Keratinocyte (primary cell): ENCODE measurements around the gene MUC4. TPM values are rescaled to one million over a fixed set of nuclear protein-coding genes. Genes with fewer than 3 reads are reported as not detected.
"Not testable (repeated sequence)": the region's sequence is repeated elsewhere in the genome, so short reads cannot be mapped to it uniquely, and the experiment has no call there.

ENCODE experiments used
- DNase-seq: peaks from one replicate; pipeline ENCODE4 v3.0.0-alpha.2; 2011; ENCODE audit warnings: low read depth, missing footprints, low spot score
- FAIRE-seq: peaks from 2 replicates; lab custom pipeline; 2011; peaks lifted over from hg19 to GRCh38; lab: Jason Lieb, UNC
- H2AFZ ChIP-seq: 2 replicates; pipeline ENCODE4 v1.6.0; 2012; ENCODE audit warnings: low read length, control low read depth, inconsistent platforms; ENCODE audit not compliant: control insufficient read depth
- H3K27ac ChIP-seq: 2 replicates; pipeline ENCODE4 v1.5.1; 2011; ENCODE audit warnings: low read length; ENCODE audit not compliant: control insufficient read depth, insufficient read depth
- H3K27me3 ChIP-seq: 3 replicates; pipeline ENCODE4 v1.6.0; 2011; ENCODE audit warnings: low read length; ENCODE audit not compliant: control insufficient read depth, insufficient read depth; ENCODE audit errors: extremely low read depth
- H3K36me3 ChIP-seq, 2 experiments: 2 replicates in 1 of 2; 3 replicates in 1 of 2; pipeline ENCODE4 v1.5.1; 2011; ENCODE audit warnings: low read length in 2 of 2, mild to moderate bottlenecking in 1 of 2; ENCODE audit not compliant: control insufficient read depth in 2 of 2, insufficient read depth in 2 of 2; ENCODE audit errors: extremely low read depth in 1 of 2
- H3K4me1 ChIP-seq: 3 replicates; pipeline ENCODE4 v1.5.1; 2011; ENCODE audit warnings: low read length; ENCODE audit not compliant: control insufficient read depth, insufficient read depth; ENCODE audit errors: extremely low read depth
- H3K4me2 ChIP-seq: 3 replicates; pipeline ENCODE4 v1.6.0; 2011; ENCODE audit warnings: low read depth, low read length; ENCODE audit not compliant: control insufficient read depth, insufficient read depth; ENCODE audit errors: extremely low read depth
- H3K4me3 ChIP-seq, 3 experiments: fragments of 200-600 bp in 1 of 3; sonication (generic) in 1 of 3; 2 replicates in 2 of 3; 3 replicates in 1 of 3; pipeline ENCODE4 v1.5.1; 2011 to 2016; ENCODE audit warnings: low read length in 3 of 3, mild to moderate bottlenecking in 3 of 3, control low read depth in 2 of 3, inconsistent platforms in 1 of 3, low read depth in 1 of 3, mixed read lengths in 1 of 3, mixed run types in 1 of 3, moderate library complexity in 1 of 3; ENCODE audit not compliant: control insufficient read depth in 2 of 3, insufficient read depth in 2 of 3; ENCODE audit errors: extremely low read depth in 1 of 3
- H3K79me2 ChIP-seq: 2 replicates; pipeline ENCODE4 v1.6.0; 2012; ENCODE audit warnings: low read length; ENCODE audit not compliant: control insufficient read depth, insufficient read depth
- H3K9ac ChIP-seq: 3 replicates; pipeline ENCODE4 v1.6.0; 2011; ENCODE audit warnings: low read length; ENCODE audit not compliant: control insufficient read depth, insufficient read depth; ENCODE audit errors: extremely low read depth
- H3K9me1 ChIP-seq: 3 replicates; pipeline ENCODE4 v1.6.0; 2011; ENCODE audit warnings: low read length; ENCODE audit not compliant: control insufficient read depth, insufficient read depth; ENCODE audit errors: extremely low read depth
- H3K9me3 ChIP-seq: 2 replicates; pipeline ENCODE4 v1.5.1; 2012; ENCODE audit warnings: low read depth, low read length; ENCODE audit not compliant: control insufficient read depth
- H4K20me1 ChIP-seq: 3 replicates; pipeline ENCODE4 v1.6.0; 2011; ENCODE audit warnings: low read length; ENCODE audit not compliant: control insufficient read depth, insufficient read depth; ENCODE audit errors: extremely low read depth
- EZH2 ChIP-seq: IDR thresholded peaks from one replicate; pipeline ENCODE4 v1.6.1; 2012; ENCODE audit warnings: inconsistent platforms, mild to moderate bottlenecking, low read length, moderate library complexity
- dilution Hi-C: fragments of 300-500 bp; cut with MboI; formaldehyde crosslinking; loops from one replicate; pipeline ENCODE4 v1.7.0; 2020; ENCODE audit warnings: low sequenced_read_pairs; ENCODE audit not compliant: extremely low pct_ligation_motif_present
- polyA plus RNA-seq, 5 experiments: library from polyadenylated mRNA; depleted of rRNA in 3 of 5; stranded (reverse) in 3 of 5; stranded (forward) in 1 of 5; unstranded in 1 of 5; fragments of >200 nt; gene quantifications; 1 replicate in 1 of 5; 2 replicates in 3 of 5; 3 replicates in 1 of 5; pipeline versions ENCODE4 v1.2.1 to v1.2.3, GENCODE V29; 2011 to 2012; ENCODE audit warnings: missing spikeins in 2 of 5, low read depth in 1 of 5, low replicate concordance in 1 of 5
- TF ChIP-seq, protein P1 (sequence below), 3 experiments: IDR thresholded peaks in 1 of 3; conservative IDR thresholded peaks in 1 of 3; optimal IDR thresholded peaks in 1 of 3; 2 replicates in 2 of 3; 3 replicates in 1 of 3; pipeline versions ENCODE3 to v1.5.1; 2011; ENCODE audit warnings: low read length in 3 of 3, mild to moderate bottlenecking in 3 of 3, moderate library complexity in 2 of 3, control low read depth in 1 of 3, inconsistent platforms in 1 of 3; ENCODE audit not compliant: insufficient read depth in 2 of 3; ENCODE audit errors: extremely low read depth in 1 of 3

Gene MUC4
- polyA plus RNA-seq, 1 donor (not counting 4 experiments of a cell fraction or from before 2014, with no cell fraction given): not detected

- Histone ChIP-seq H3K27me3 (no peaks in the 10 kb centered on the region), H3K36me3 (no peaks in the 10 kb centered on the region), H3K9me1 (no peaks in the 10 kb centered on the region), H3K27ac (no peak overlapping the region), H2AFZ (no peak overlapping the region), H3K9me3 (no peaks in the 10 kb centered on the region), H3K4me2 (no peak overlapping the region), H3K4me1 (no peaks in the 10 kb centered on the region), H3K9ac (no peak overlapping the region), H3K4me3 (no peak overlapping the region), H4K20me1 (no peaks in the 10 kb centered on the region), H3K79me2 (no peaks in the 10 kb centered on the region)
- TF ChIP-seq EZH2: no peak
- TF ChIP-seq, protein P1, sequence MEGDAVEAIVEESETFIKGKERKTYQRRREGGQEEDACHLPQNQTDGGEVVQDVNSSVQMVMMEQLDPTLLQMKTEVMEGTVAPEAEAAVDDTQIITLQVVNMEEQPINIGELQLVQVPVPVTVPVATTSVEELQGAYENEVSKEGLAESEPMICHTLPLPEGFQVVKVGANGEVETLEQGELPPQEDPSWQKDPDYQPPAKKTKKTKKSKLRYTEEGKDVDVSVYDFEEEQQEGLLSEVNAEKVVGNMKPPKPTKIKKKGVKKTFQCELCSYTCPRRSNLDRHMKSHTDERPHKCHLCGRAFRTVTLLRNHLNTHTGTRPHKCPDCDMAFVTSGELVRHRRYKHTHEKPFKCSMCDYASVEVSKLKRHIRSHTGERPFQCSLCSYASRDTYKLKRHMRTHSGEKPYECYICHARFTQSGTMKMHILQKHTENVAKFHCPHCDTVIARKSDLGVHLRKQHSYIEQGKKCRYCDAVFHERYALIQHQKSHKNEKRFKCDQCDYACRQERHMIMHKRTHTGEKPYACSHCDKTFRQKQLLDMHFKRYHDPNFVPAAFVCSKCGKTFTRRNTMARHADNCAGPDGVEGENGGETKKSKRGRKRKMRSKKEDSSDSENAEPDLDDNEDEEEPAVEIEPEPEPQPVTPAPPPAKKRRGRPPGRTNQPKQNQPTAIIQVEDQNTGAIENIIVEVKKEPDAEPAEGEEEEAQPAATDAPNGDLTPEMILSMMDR (optimal IDR thresholded peaks at IDR 0.05 in 1 of 3, IDR thresholded peaks at IDR 0.05 in 1 of 3, conservative IDR thresholded peaks at IDR 0.05 in 1 of 3; ENCODE audit: extremely low read depth in 1 of 3, insufficient read depth in 2 of 3, low read length in 3 of 3): no peak
- dilution Hi-C loops: no loop called here
- DNase-seq (no peak), FAIRE-seq (no peak)
These were observed 20.8 kb downstream of the MUC4 start for GRCh38 chr3:195790901-195791300.

DNA sequence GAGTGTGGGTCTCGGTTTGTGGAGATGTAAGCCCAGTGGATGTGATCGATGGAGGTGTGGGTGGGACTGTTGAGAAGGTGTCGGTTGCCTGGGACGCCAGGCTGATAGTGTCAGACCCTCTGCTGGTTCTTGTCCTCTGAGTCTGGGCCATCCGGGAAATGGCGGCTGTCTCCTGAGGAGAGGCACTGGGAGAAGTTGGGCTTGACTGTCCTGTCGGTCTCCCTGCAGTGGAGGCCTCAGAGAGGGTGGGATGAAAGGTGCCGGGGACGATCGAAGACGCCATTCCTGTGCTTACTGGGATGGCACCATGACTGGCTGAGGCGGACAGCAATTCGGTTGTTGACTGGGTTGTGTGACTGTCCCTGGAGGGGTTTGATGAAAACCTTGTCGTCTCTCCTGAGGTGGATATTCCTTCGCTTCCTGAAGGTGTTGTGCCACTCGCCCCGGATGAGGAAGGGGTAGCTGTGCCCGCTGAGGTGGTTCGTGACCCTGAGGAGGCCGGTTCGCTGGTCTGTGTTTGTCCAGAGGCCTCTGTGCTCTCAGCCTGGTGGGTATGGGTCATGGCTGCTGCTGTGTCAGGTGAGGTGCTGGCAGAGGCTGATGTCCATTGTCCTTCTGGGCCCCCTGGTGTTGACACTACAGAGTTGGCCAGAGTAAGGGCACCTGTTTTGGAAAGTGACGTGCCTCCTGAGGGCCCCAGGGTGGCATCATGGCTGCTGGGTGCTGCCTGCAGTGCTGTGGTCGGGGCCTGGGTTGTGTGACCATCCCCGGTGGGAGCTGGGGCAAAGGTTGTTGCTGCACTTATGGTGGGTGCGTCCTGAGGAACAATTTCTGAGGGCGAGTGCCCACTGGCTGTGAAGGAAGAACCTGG lies 22.8 kb downstream of the MUC4 start:
- no peak for FAIRE-seq
- no peak for DNase-seq
- dilution Hi-C loops: no loop called here
- TF ChIP-seq, protein P1 (optimal IDR thresholded peaks at IDR 0.05 in 1 of 3, IDR thresholded peaks at IDR 0.05 in 1 of 3, conservative IDR thresholded peaks at IDR 0.05 in 1 of 3; ENCODE audit: extremely low read depth in 1 of 3, insufficient read depth in 2 of 3, low read length in 3 of 3): no peak
- TF ChIP-seq EZH2: no peak
- H3K9me3 ChIP-seq: no peaks in the 10 kb centered on the region
- H3K79me2 ChIP-seq: no peaks in the 10 kb centered on the region
- H4K20me1 ChIP-seq: no peaks in the 10 kb centered on the region
- H3K9ac ChIP-seq: no peak overlapping the region
- H3K27me3 ChIP-seq: no peaks in the 10 kb centered on the region
- H3K4me2 ChIP-seq: no peak overlapping the region
- H2AFZ ChIP-seq: no peak overlapping the region
- no peak overlapping the region for H3K27ac ChIP-seq
- H3K36me3 ChIP-seq: no peaks in the 10 kb centered on the region
- H3K9me1 ChIP-seq: no peaks in the 10 kb centered on the region
- no peaks in the 10 kb centered on the region for H3K4me1 ChIP-seq
- no peak overlapping the region for H3K4me3 ChIP-seq

- H3K4me3 ChIP-seq, H3K79me2 ChIP-seq, H3K27me3 ChIP-seq, H3K4me2 ChIP-seq, DNase-seq, H3K4me1 ChIP-seq, FAIRE-seq, H4K20me1 ChIP-seq, dilution Hi-C loops, H3K9me1 ChIP-seq, H3K27ac ChIP-seq, H3K9me3 ChIP-seq, H2AFZ ChIP-seq, H3K36me3 ChIP-seq, H3K9ac ChIP-seq: not testable (repeated sequence)
These were observed 25.8 kb downstream of the MUC4 start for GRCh38 chr3:195785781-195786405.
